Endothelial cell of umbilical vein (primary cell): Measurements from ENCODE around the gene LAX1. TPM values are rescaled to one million over a fixed set of nuclear protein-coding genes. Genes with fewer than 3 reads are reported as not detected.

Source experiments
- BruUV-seq: library from RNA; stranded (reverse); fragments of 400-500 nt; replicated peaks from 2 replicates; lab custom pipeline; 2021; lab: Mats Ljungman, UMichigan
- CTCF ChIA-PET: fragments of 300-600, 350-600 bp; sonication (Branson Sonifier 250); formaldehyde crosslinking; loops from one replicate; lab custom pipeline; 2021; ENCODE audit warnings: antibody characterized with exemption, inconsistent platforms; lab: Charles Lee
- POLR2A ChIA-PET: fragments of 300-600, 350-600 bp; sonication (Branson Sonifier 250); formaldehyde crosslinking; loops from one replicate; lab custom pipeline; 2021; ENCODE audit warnings: antibody characterized with exemption, inconsistent platforms; lab: Charles Lee
- DNase-seq: peaks from one replicate; pipeline ENCODE4 v3.0.0-alpha.2; 2011; ENCODE audit warnings: low read depth, low spot score
- FAIRE-seq: peaks from 2 replicates; lab custom pipeline; 2011; peaks lifted over from hg19 to GRCh38; lab: Jason Lieb, UNC
- H2AFZ ChIP-seq: 2 replicates; pipeline ENCODE4 v1.6.0; 2012; ENCODE audit warnings: low read depth, low read length, control low read depth, inconsistent platforms
- H3K27ac ChIP-seq: 2 replicates; pipeline ENCODE4 v1.5.1; 2011; ENCODE audit warnings: low read depth, mild to moderate bottlenecking, control low read depth, low read length, moderate library complexity; ENCODE audit not compliant: insufficient read depth
- H3K27me3 ChIP-seq, 2 experiments: 2 replicates each; pipeline versions ENCODE4 v1.6.0 to v1.6.1; 2011; ENCODE audit warnings: low read length in 2 of 2, mixed read lengths in 1 of 2; ENCODE audit not compliant: control insufficient read depth in 2 of 2, insufficient read depth in 2 of 2
- H3K36me3 ChIP-seq, 2 experiments: 2 replicates in 1 of 2; 3 replicates in 1 of 2; pipeline ENCODE4 v1.5.1; 2011; ENCODE audit warnings: low read length in 2 of 2, mild to moderate bottlenecking in 1 of 2, moderate library complexity in 1 of 2; ENCODE audit not compliant: control insufficient read depth in 2 of 2, insufficient read depth in 2 of 2; ENCODE audit errors: extremely low read depth in 1 of 2
- H3K4me1 ChIP-seq: 3 replicates; pipeline ENCODE4 v1.5.1; 2011; ENCODE audit warnings: mild to moderate bottlenecking, low read length; ENCODE audit not compliant: control insufficient read depth, insufficient read depth; ENCODE audit errors: extremely low read depth
- H3K4me2 ChIP-seq: 2 replicates; pipeline ENCODE4 v1.6.1; 2011; ENCODE audit warnings: low read length, control low read depth, mixed read lengths; ENCODE audit not compliant: insufficient read depth
- H3K4me3 ChIP-seq, 3 experiments: fragments of 200-600 bp in 1 of 3; sonication (generic), shearing (Covaris generic) in 1 of 3; replicated peaks in 1 of 3; 2 replicates each; pipeline ENCODE4 v1.5.1; 2011 to 2016; ENCODE audit warnings: control low read depth in 3 of 3, low read length in 3 of 3, mild to moderate bottlenecking in 2 of 3, inconsistent platforms in 1 of 3, low read depth in 1 of 3, moderate library complexity in 1 of 3; ENCODE audit not compliant: insufficient read depth in 1 of 3
- H3K79me2 ChIP-seq: 2 replicates; pipeline ENCODE4 v1.6.0; 2012; ENCODE audit warnings: low read length, inconsistent platforms; ENCODE audit not compliant: control insufficient read depth, insufficient read depth
- H3K9ac ChIP-seq: replicated peaks from 2 replicates; pipeline ENCODE3; 2011; ENCODE audit warnings: low read length, control low read depth; ENCODE audit not compliant: insufficient read depth; ENCODE audit errors: extremely low read depth
- H3K9me1 ChIP-seq: replicated peaks from 3 replicates; pipeline ENCODE4 v1.6.0; 2011; ENCODE audit warnings: mild to moderate bottlenecking, low read length; ENCODE audit not compliant: control insufficient read depth, insufficient read depth; ENCODE audit errors: extremely low read depth
- H3K9me3 ChIP-seq: replicated peaks from 2 replicates; pipeline ENCODE4 v1.5.1; 2012; ENCODE audit warnings: low read length, inconsistent platforms; ENCODE audit not compliant: control insufficient read depth, insufficient read depth
- H4K20me1 ChIP-seq: replicated peaks from 2 replicates; pipeline ENCODE3; 2011; ENCODE audit warnings: mild to moderate bottlenecking, low read length; ENCODE audit not compliant: control insufficient read depth, insufficient read depth; ENCODE audit errors: extremely low read depth
- EZH2 ChIP-seq: IDR thresholded peaks from 2 replicates; pipeline ENCODE4 v1.6.1; 2012; ENCODE audit warnings: borderline replicate concordance, low read depth, mild to moderate bottlenecking, moderate library complexity, low read length, inconsistent platforms; ENCODE audit not compliant: severe bottlenecking
- FOS ChIP-seq: IDR thresholded peaks from 2 replicates; pipeline ENCODE4 v1.6.1; 2011; ENCODE audit warnings: mild to moderate bottlenecking, low read length, moderate library complexity, borderline replicate concordance; ENCODE audit not compliant: insufficient read depth
- GATA2 ChIP-seq: IDR thresholded peaks from 2 replicates; pipeline ENCODE4 v1.7.0; 2011; ENCODE audit warnings: low read depth, mild to moderate bottlenecking, moderate library complexity, mixed read lengths, low read length; ENCODE audit not compliant: insufficient read length, insufficient read depth
- JUN ChIP-seq: IDR thresholded peaks from 2 replicates; pipeline ENCODE4 v1.6.1; 2011; ENCODE audit warnings: borderline replicate concordance, low read depth; ENCODE audit not compliant: insufficient read length, insufficient read depth
- MAX ChIP-seq: IDR thresholded peaks from 2 replicates; pipeline ENCODE4 v1.6.1; 2011; ENCODE audit not compliant: insufficient read depth, insufficient read length
- MYC ChIP-seq: IDR thresholded peaks from one replicate; pipeline ENCODE4 v1.6.1; 2011; ENCODE audit warnings: mild to moderate bottlenecking, low read depth, low read length
- POLR2AphosphoS5 ChIP-seq: IDR thresholded peaks from 2 replicates; pipeline ENCODE4 v1.6.1; 2012; ENCODE audit warnings: low read depth, mild to moderate bottlenecking, control low read depth, low read length, moderate library complexity; ENCODE audit not compliant: insufficient read depth
- dilution Hi-C: fragments of 300-500 bp; cut with MboI; formaldehyde crosslinking; loops from one replicate; pipeline ENCODE4 v1.15.0; 2019; ENCODE audit warnings: low sequenced_read_pairs; ENCODE audit not compliant: extremely low pct_ligation_motif_present
- intact Hi-C: fragments of 100-400 bp; cut with micrococcal nuclease; formaldehyde crosslinking; loops from one replicate; pipeline ENCODE4 v1.10.0; 2022
- polyA plus RNA-seq, 4 experiments: library from polyadenylated mRNA; depleted of rRNA in 3 of 4; stranded (reverse) in 3 of 4; unstranded in 1 of 4; fragments of >200 nt; gene quantifications; 2 replicates each; pipeline versions ENCODE4 v1.2.1 to v1.2.3, GENCODE V29; 2011 to 2012; ENCODE audit warnings: missing spikeins in 1 of 4
- total RNA-seq: library from RNA; stranded (reverse); gene quantifications from 2 replicates; pipeline ENCODE4 v1.2.3, GENCODE V29; 2021

The LAX1 gene
- total and polyA plus RNA-seq, 2 donors (not counting 3 experiments of a cell fraction or from before 2014, with no cell fraction given): not detected

- no peak for DNase-seq
- ChIA-PET CTCF (interaction anchor here (1.2 kb wide), 1 partner anchor 22 kb away, joined by 3 read pairs; no protein-coding TSS in a partner anchor), POLR2A (no interaction called here)
- TF ChIP-seq FOS (no peak), JUN (no peak), MAX (no peak), MYC (no peak), EZH2 (no peak), GATA2 (no peak), POLR2AphosphoS5 (no peak)
- Histone ChIP-seq H3K36me3 (peaks cover 12 to 17% of the 10 kb centered on the region in 2 experiments), H4K20me1 (peaks cover 26% of the 10 kb centered on the region), H3K27ac (no peak overlapping the region), H3K79me2 (peaks cover 68% of the 10 kb centered on the region), H3K9ac (no peak overlapping the region), H3K27me3 (no peaks in the 10 kb centered on the region), H3K9me3 (no peaks in the 10 kb centered on the region), H3K4me2 (no peak overlapping the region), H2AFZ (no peak overlapping the region), H3K4me3 (no peak overlapping the region), H3K4me1 (peaks cover 23% of the 10 kb centered on the region), H3K9me1 (no peaks in the 10 kb centered on the region)
- no peak for FAIRE-seq
- intact Hi-C loops: loop anchor here (5.0 kb wide), 1 partner anchor 171 kb away; the partner anchor contains the start of gene ATP2B4
- no TSS peak for BruUV-seq
- dilution Hi-C loops: no loop called here
Observed at GRCh38 chr1:203797948-203798655, 33.1 kb downstream of the LAX1 start.
